GM12875 (cell line): Measurements from ENCODE around the gene WWOX.

Experiments
- H3K4me3 ChIP-seq: one replicate; pipeline ENCODE4 v1.5.1; 2011; ENCODE audit warnings: low read depth, low read length, control low read depth
- CTCF ChIP-seq: IDR thresholded peaks from 2 replicates; pipeline ENCODE4 v1.5.1; 2011; ENCODE audit warnings: low read depth, mild to moderate bottlenecking, control low read depth, inconsistent platforms, low read length, moderate library complexity, borderline replicate concordance; ENCODE audit not compliant: insufficient read depth

WWOX gene

DNA sequence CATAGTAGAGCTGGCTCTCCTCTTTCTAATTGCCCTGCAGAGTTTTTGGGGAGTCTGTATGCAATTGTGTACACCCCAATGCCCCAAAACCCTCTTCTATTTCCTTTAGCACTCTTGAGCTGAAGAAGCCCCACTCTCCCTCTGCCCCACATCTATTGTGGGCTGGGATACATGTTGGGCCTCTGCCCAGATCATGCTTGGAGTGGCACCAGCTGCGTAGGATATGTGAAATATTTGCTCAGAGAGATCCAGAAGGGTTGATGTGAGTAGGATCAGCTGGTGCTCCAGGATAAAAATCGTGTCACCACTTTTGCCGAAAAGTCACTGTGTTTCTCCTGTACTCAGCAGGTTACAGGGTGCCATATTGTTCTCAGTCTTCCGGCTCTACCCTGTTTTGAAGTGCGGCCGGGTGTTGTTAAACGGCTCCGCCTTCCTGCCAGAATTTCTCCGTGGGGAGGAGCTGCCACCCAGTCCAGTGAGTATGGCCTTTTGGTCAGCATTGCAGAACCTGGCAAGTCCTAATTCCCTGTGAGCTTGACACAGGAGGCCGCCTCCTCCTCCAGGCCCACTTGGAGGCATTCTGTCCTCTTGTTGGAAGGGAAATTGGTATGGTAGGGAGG is 664.5 kb downstream of the WWOX start:
- no peak for TF ChIP-seq CTCF
- no peak overlapping the region for H3K4me3 ChIP-seq

GRCh38 chr16:78764478-78764877 is 665.0 kb downstream of the WWOX start:
- no peak overlapping the region for H3K4me3 ChIP-seq
- no peak for TF ChIP-seq CTCF

DNA sequence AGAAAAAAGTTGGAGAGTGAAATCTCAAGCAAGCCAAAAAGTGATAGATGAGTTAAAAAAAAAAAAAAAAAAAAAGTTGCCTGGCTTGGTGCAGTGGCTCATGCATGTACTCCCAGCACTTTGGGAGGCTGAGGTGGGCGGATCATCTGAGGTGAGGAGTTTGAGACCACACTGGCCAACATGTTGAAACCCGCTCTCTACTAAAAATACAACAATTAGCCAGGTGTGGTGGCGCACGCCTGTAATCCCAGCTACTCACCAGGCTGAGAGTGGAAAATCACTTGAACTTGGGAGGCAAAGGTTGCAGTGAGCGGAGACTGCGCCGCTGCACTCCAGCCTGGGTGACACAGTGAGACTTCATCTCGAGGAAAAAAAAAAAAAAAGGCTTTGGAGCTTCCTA is 668.8 kb downstream of the WWOX start:
- TF ChIP-seq CTCF: no peak
- no peak overlapping the region for H3K4me3 ChIP-seq

GRCh38 chr16:78768718-78769117 is 669.3 kb downstream of the WWOX start:
- TF ChIP-seq CTCF: no peak
- H3K4me3 ChIP-seq: no peak overlapping the region

DNA sequence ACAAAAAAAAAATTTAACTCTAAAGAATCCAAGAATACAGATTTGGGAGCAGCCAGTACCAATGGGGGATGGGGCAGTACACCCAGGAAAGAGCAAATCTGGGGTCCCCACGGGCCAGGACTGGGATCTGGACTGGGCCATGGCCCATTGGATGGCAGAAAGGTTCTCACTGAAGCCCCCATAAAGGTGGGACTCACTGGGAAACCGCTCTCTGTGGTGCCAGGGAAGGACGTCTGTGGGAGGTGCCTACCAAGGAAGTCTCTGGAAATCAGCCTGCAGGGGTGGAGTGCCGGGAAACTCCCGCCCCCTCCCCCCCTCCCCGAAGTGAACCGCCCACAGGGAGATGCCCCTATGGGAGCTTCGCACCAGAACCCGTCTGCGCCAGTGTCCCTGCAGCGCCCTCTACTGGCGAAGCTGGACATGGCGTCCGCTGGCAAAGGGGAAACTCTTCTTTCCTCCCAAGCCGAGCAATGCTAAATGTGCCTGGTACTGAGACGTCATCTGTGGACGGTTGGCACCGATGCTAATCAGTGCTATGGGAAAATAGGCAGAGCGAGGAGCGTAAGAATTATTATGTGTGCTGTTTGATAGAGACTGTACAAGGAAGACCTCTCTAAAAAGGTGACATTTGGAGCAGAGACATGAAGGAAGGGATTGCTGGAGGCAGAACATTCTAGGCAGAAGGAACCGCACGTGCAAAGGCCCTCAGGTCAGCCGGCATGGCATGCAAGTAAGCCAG is 671.1 kb downstream of the WWOX start:
- H3K4me3 ChIP-seq: no peak overlapping the region
- peak; percentile 87 for TF ChIP-seq CTCF

DNA sequence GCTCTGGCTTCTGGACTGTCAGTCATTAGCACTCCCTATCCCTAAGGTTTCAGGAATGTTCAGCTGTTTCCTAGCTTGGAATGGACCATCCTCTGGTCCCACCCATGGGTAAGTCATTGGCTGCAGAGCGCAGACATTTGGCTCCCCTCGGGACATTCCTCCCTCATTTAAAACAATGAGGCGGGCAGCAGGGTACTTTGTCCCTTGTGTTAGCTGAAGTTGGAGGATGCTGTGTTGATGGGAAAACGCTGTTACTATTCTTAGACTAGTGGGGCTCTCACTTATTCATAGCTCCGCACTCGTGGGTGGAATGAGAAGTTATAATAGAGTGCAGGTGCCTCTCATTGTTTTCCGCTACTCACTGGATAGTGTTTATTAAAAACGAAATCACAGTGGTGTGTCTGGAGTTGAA is 673.8 kb downstream of the WWOX start:
- H3K4me3 ChIP-seq: no peak overlapping the region

More for the DNA sequence above, 673.8 kb downstream of the WWOX start:
- TF ChIP-seq CTCF: no peak
